Measurements from ENCODE around the gene CDKAL1. TPM values are rescaled to one million over a fixed set of nuclear protein-coding genes. Genes with fewer than 3 reads are reported as not detected.

The CDKAL1 gene
- polyA plus RNA-seq, 2 of the 4 experiments (the other 2 are of a cell fraction): 4.7 to 8.3 TPM

DNA sequence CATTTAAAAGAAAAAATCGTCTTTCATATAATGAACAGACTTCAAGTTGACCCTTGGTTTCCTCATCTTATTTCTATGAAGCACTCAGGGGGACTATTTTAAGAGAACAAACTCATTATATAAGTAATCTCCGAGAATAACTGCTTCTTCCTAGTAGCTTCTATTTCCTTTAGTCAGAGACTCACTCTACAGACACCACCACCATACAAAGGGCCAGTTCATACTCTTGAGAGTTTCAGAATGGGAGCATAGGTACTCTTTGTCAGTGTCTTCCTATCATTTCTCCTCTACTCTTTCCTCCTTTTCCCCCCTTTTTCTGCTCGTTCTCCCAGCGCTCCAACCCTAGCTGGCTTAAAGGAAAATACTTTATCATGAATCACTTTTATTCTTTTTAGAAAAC is 104.9 kb downstream of the CDKAL1 start:
- DNase-seq (ENCODE audit: low read depth in 1 of 2, low spot score in 1 of 2) (no peak), FAIRE-seq (no peak)

DNA sequence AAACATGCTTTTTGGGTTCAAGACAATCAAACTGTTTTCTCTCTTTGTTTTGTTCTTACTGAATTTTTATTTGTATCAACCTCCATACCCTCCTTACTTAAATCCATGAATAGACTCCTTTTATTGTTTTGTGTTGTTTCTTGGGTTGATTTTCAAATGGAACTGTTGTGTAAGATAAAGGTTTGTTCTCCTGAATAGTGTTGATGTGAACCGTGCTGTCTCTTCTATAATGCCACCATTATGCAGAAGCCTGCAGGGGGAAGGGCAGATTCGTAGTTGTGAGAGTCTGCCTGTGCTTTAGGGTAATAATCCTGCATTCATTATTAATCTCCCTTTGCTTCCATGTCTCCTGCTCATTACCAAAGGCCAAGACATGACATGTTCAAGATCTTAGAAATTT is 105.9 kb downstream of the CDKAL1 start:
- ChIA-PET CTCF (no interaction called here), POLR2A (no interaction called here)
- Histone ChIP-seq H3K27ac (no peak overlapping the region), H3K9me3 (no peaks in the 10 kb centered on the region), H3K4me3 (no peak overlapping the region), H3K4me1 (no peaks in the 10 kb centered on the region), H3K4me2 (no peak overlapping the region)
- no peak for DNase-seq (ENCODE audit: low read depth in 1 of 2, low spot score in 1 of 2)
- TF ChIP-seq, protein P1, sequence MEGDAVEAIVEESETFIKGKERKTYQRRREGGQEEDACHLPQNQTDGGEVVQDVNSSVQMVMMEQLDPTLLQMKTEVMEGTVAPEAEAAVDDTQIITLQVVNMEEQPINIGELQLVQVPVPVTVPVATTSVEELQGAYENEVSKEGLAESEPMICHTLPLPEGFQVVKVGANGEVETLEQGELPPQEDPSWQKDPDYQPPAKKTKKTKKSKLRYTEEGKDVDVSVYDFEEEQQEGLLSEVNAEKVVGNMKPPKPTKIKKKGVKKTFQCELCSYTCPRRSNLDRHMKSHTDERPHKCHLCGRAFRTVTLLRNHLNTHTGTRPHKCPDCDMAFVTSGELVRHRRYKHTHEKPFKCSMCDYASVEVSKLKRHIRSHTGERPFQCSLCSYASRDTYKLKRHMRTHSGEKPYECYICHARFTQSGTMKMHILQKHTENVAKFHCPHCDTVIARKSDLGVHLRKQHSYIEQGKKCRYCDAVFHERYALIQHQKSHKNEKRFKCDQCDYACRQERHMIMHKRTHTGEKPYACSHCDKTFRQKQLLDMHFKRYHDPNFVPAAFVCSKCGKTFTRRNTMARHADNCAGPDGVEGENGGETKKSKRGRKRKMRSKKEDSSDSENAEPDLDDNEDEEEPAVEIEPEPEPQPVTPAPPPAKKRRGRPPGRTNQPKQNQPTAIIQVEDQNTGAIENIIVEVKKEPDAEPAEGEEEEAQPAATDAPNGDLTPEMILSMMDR (IDR thresholded peaks at IDR 0.05): no peak
- TF ChIP-seq EHF (CRISPR knock-in tag; IDR thresholded peaks at IDR 0.05) (no peak), HEYL (CRISPR knock-in tag; IDR thresholded peaks at IDR 0.05) (no peak), POLR2A (IDR thresholded peaks at IDR 0.05; ENCODE audit: low read length) (no peak), ZFP36 (IDR thresholded peaks at IDR 0.05; ENCODE audit: borderline replicate concordance, partially characterized antibody) (no peak), ESRRA (IDR thresholded peaks at IDR 0.05; ENCODE audit: borderline replicate concordance, low read length) (no peak), KDM5A (IDR thresholded peaks at IDR 0.05) (no peak), RCOR1 (IDR thresholded peaks at IDR 0.05; ENCODE audit: low read depth, low read length) (no peak), JUN (IDR thresholded peaks at IDR 0.05) (no peak), GATA3 (IDR thresholded peaks at IDR 0.05; ENCODE audit: borderline replicate concordance) (no peak), KDM1A (IDR thresholded peaks at IDR 0.05; ENCODE audit: low read depth) (no peak), MAZ (IDR thresholded peaks at IDR 0.05; ENCODE audit: borderline replicate concordance, low read depth, low read length) (no peak), RARB (CRISPR knock-in tag; IDR thresholded peaks at IDR 0.05) (no peak), BHLHE40 (IDR thresholded peaks at IDR 0.05; ENCODE audit: low read depth, low read length) (no peak), ZNF302 (CRISPR knock-in tag; IDR thresholded peaks at IDR 0.05) (no peak)
- TF ChIP-seq, protein P2, sequence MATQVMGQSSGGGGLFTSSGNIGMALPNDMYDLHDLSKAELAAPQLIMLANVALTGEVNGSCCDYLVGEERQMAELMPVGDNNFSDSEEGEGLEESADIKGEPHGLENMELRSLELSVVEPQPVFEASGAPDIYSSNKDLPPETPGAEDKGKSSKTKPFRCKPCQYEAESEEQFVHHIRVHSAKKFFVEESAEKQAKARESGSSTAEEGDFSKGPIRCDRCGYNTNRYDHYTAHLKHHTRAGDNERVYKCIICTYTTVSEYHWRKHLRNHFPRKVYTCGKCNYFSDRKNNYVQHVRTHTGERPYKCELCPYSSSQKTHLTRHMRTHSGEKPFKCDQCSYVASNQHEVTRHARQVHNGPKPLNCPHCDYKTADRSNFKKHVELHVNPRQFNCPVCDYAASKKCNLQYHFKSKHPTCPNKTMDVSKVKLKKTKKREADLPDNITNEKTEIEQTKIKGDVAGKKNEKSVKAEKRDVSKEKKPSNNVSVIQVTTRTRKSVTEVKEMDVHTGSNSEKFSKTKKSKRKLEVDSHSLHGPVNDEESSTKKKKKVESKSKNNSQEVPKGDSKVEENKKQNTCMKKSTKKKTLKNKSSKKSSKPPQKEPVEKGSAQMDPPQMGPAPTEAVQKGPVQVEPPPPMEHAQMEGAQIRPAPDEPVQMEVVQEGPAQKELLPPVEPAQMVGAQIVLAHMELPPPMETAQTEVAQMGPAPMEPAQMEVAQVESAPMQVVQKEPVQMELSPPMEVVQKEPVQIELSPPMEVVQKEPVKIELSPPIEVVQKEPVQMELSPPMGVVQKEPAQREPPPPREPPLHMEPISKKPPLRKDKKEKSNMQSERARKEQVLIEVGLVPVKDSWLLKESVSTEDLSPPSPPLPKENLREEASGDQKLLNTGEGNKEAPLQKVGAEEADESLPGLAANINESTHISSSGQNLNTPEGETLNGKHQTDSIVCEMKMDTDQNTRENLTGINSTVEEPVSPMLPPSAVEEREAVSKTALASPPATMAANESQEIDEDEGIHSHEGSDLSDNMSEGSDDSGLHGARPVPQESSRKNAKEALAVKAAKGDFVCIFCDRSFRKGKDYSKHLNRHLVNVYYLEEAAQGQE (IDR thresholded peaks at IDR 0.05): no peak
- TF ChIP-seq, protein P3, sequence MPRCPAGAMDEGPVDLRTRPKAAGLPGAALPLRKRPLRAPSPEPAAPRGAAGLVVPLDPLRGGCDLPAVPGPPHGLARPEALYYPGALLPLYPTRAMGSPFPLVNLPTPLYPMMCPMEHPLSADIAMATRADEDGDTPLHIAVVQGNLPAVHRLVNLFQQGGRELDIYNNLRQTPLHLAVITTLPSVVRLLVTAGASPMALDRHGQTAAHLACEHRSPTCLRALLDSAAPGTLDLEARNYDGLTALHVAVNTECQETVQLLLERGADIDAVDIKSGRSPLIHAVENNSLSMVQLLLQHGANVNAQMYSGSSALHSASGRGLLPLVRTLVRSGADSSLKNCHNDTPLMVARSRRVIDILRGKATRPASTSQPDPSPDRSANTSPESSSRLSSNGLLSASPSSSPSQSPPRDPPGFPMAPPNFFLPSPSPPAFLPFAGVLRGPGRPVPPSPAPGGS (IDR thresholded peaks at IDR 0.05): no peak
- TF ChIP-seq, protein P4, sequence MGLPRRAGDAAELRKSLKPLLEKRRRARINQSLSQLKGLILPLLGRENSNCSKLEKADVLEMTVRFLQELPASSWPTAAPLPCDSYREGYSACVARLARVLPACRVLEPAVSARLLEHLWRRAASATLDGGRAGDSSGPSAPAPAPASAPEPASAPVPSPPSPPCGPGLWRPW (IDR thresholded peaks at IDR 0.05): no peak
- no peak for ATAC-seq
- WGBS (ENCODE audit: missing lambda C conversion rate): 77% methylated on average over 2 of the region's 2 CpGs
- no peak for FAIRE-seq

More for the DNA sequence above, 104.9 kb downstream of the CDKAL1 start:
- H3K9me3 ChIP-seq: no peaks in the 10 kb centered on the region
- ChIA-PET CTCF (no interaction called here), POLR2A (no interaction called here)
- no peak for TF ChIP-seq FOSL2 (IDR thresholded peaks at IDR 0.05)
- TF ChIP-seq FOSL2 (CRISPR knock-in tag; IDR thresholded peaks at IDR 0.05): no peak
- no peak for TF ChIP-seq CBX8 (IDR thresholded peaks at IDR 0.05)
- TF ChIP-seq KDM1A (IDR thresholded peaks at IDR 0.05; ENCODE audit: low read depth): no peak
- no peak for TF ChIP-seq HOXA7 (CRISPR knock-in tag; IDR thresholded peaks at IDR 0.05)
- TF ChIP-seq RNF2 (IDR thresholded peaks at IDR 0.05; ENCODE audit: borderline replicate concordance, low read depth): no peak
- TF ChIP-seq HEYL (CRISPR knock-in tag; IDR thresholded peaks at IDR 0.05): no peak
- TF ChIP-seq NR3C1 (IDR thresholded peaks at IDR 0.05): no peak
- no peak for TF ChIP-seq RAD21 (conservative IDR thresholded peaks at IDR 0.05 in 1 of 2, IDR thresholded peaks at IDR 0.05 in 1 of 2)
- TF ChIP-seq SMC3 (IDR thresholded peaks at IDR 0.05): no peak
- TF ChIP-seq, protein P5, sequence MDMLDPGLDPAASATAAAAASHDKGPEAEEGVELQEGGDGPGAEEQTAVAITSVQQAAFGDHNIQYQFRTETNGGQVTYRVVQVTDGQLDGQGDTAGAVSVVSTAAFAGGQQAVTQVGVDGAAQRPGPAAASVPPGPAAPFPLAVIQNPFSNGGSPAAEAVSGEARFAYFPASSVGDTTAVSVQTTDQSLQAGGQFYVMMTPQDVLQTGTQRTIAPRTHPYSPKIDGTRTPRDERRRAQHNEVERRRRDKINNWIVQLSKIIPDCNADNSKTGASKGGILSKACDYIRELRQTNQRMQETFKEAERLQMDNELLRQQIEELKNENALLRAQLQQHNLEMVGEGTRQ (IDR thresholded peaks at IDR 0.05): no peak
- TF ChIP-seq NPAS2 (CRISPR knock-in tag; IDR thresholded peaks at IDR 0.05; ENCODE audit: borderline replicate concordance): no peak
- no peak overlapping the region for H3K27ac ChIP-seq
- ATAC-seq: no peak
- H3K4me1 ChIP-seq: no peaks in the 10 kb centered on the region
- no peak overlapping the region for H3K4me2 ChIP-seq
- H3K4me3 ChIP-seq: no peak overlapping the region
- WGBS (ENCODE audit: missing lambda C conversion rate): 82% methylated on average over 4 of the region's 4 CpGs
